Measurements from ENCODE around the gene MYO1E. TPM values are rescaled to one million over a fixed set of nuclear protein-coding genes. Genes with fewer than 3 reads are reported as not detected.

Gene MYO1E
- total RNA-seq, 2 experiments from 2014 or later: 90.4 to 101 TPM

- CTCF ChIA-PET: interaction anchor here (1.1 kb wide), 1 partner anchor 9 kb away, joined by 3 read pairs; no protein-coding TSS in a partner anchor
- ATAC-seq (no peak), DNase-seq (no peak)
- H3K4me3 Mint-ChIP-seq: no peak overlapping the region
- H3K4me1 Mint-ChIP-seq (ENCODE audit: low read depth): peaks cover 14% of the 10 kb centered on the region
- POLR2A ChIA-PET: no interaction called here
- no peaks in the 10 kb centered on the region for H3K27me3 Mint-ChIP-seq (ENCODE audit: low read depth)
- H3K9me3 Mint-ChIP-seq (ENCODE audit: insufficient read depth): no peaks in the 10 kb centered on the region
- peak overlapping the region; percentile 7 for H3K27ac Mint-ChIP-seq
- H3K36me3 Mint-ChIP-seq (ENCODE audit: low read depth): peaks cover 14% of the 10 kb centered on the region
Measured at GRCh38 chr15:59236394-59236793, 136.3 kb downstream of the MYO1E start.

DNA sequence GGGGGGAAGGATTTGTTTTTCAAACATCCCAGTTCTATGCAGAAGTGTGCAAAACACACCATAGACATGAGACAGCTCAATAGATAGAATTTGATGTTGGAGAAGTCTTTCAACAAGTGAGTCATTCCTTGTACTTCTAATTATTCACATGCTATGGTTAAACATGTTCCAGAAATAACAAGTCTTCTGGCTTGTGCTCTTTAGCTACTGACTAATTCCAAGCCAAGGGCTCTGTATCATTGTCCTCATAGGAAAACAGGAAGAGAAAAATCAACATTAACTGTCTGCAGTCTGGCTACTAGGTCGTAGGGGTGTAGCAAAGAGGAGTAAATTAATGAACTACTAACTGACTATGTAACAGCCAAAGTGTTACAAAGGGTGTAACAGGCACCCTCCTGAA, 140.2 kb downstream of the MYO1E start:
- Mint-ChIP-seq H3K27me3 (ENCODE audit: low read depth) (no peaks in the 10 kb centered on the region), H3K4me1 (ENCODE audit: low read depth) (peaks cover 11% of the 10 kb centered on the region), H3K4me3 (no peak overlapping the region), H3K27ac (no peak overlapping the region), H3K9me3 (ENCODE audit: insufficient read depth) (no peaks in the 10 kb centered on the region), H3K36me3 (ENCODE audit: low read depth) (peaks cover 17% of the 10 kb centered on the region)
- ChIA-PET POLR2A (no interaction called here), CTCF (interaction anchor here (1.6 kb wide), 1 partner anchor 8 kb away, joined by 3 read pairs; no protein-coding TSS in a partner anchor)
- DNase-seq (no peak), ATAC-seq (no peak)

- H3K9me3 Mint-ChIP-seq (ENCODE audit: insufficient read depth): no peaks in the 10 kb centered on the region
- peaks cover 17% of the 10 kb centered on the region for H3K36me3 Mint-ChIP-seq (ENCODE audit: low read depth)
- H3K27ac Mint-ChIP-seq: no peak overlapping the region
- ATAC-seq: no peak
- no peak for DNase-seq
- no peaks in the 10 kb centered on the region for H3K27me3 Mint-ChIP-seq (ENCODE audit: low read depth)
- POLR2A ChIA-PET: no interaction called here
- CTCF ChIA-PET: interaction anchor here (1.6 kb wide), 1 partner anchor 298 kb away, joined by 4 read pairs; no protein-coding TSS in a partner anchor
- H3K4me3 Mint-ChIP-seq: no peak overlapping the region
- H3K4me1 Mint-ChIP-seq (ENCODE audit: low read depth): peaks cover 11% of the 10 kb centered on the region
Measured at GRCh38 chr15:59230531-59231055, 142.1 kb downstream of the MYO1E start.

DNA sequence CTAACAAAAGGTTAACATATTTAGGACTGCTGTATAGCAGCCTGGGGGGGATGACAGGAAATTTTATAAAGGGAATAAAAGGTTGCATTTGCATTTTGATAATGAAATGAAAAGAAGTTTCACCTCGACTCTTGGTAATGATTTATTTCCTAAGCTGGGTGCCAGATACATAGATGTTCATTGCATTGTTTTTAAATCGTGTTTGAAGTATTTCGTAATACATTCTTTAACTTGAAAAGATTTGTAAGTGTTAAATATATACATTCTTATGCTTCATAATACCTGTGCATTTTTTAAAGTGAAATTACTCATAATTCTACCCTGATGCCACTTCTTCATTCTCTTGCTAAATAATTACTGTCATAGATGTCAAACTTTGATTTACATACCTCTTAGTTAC, 143.2 kb downstream of the MYO1E start:
- DNase-seq: no peak
- ATAC-seq: no peak
- ChIA-PET CTCF (interaction anchor here (0.7 kb wide), 1 partner anchor 68 kb away, joined by 3 read pairs; no protein-coding TSS in a partner anchor), POLR2A (no interaction called here)
- no peak overlapping the region for H3K4me3 Mint-ChIP-seq
- no peak overlapping the region for H3K27ac Mint-ChIP-seq
- no peaks in the 10 kb centered on the region for H3K27me3 Mint-ChIP-seq (ENCODE audit: low read depth)
- no peaks in the 10 kb centered on the region for H3K9me3 Mint-ChIP-seq (ENCODE audit: insufficient read depth)
- H3K4me1 Mint-ChIP-seq (ENCODE audit: low read depth): peaks cover 11% of the 10 kb centered on the region
- H3K36me3 Mint-ChIP-seq (ENCODE audit: low read depth): peaks cover 13% of the 10 kb centered on the region

- H3K9me3 Mint-ChIP-seq (ENCODE audit: insufficient read depth): no peaks in the 10 kb centered on the region
- H3K4me1 Mint-ChIP-seq (ENCODE audit: low read depth): peaks cover 11% of the 10 kb centered on the region
- no peak for ATAC-seq
- CTCF ChIA-PET: interaction anchor here (0.7 kb wide), 2 partner anchors 67 to 304 kb away, joined by 3 read pairs; no protein-coding TSS in a partner anchor
- peaks cover 13% of the 10 kb centered on the region for H3K36me3 Mint-ChIP-seq (ENCODE audit: low read depth)
- H3K27me3 Mint-ChIP-seq (ENCODE audit: low read depth): no peaks in the 10 kb centered on the region
- H3K27ac Mint-ChIP-seq: no peak overlapping the region
- H3K4me3 Mint-ChIP-seq: no peak overlapping the region
- POLR2A ChIA-PET: no interaction called here
- DNase-seq: no peak
Measured at GRCh38 chr15:59229015-59229414, 143.7 kb downstream of the MYO1E start.

GRCh38 chr15:59227021-59227420, 145.7 kb downstream of the MYO1E start:
- Mint-ChIP-seq H3K36me3 (ENCODE audit: low read depth) (peaks cover 26% of the 10 kb centered on the region), H3K4me1 (ENCODE audit: low read depth) (peaks cover 11% of the 10 kb centered on the region), H3K9me3 (ENCODE audit: insufficient read depth) (no peaks in the 10 kb centered on the region), H3K27ac (no peak overlapping the region), H3K27me3 (ENCODE audit: low read depth) (no peaks in the 10 kb centered on the region), H3K4me3 (no peak overlapping the region)
- ChIA-PET POLR2A (no interaction called here), CTCF (interaction anchor here (1.2 kb wide), 1 partner anchor 20 kb away, joined by 3 read pairs; no protein-coding TSS in a partner anchor)
- ATAC-seq (no peak), DNase-seq (no peak)

DNA sequence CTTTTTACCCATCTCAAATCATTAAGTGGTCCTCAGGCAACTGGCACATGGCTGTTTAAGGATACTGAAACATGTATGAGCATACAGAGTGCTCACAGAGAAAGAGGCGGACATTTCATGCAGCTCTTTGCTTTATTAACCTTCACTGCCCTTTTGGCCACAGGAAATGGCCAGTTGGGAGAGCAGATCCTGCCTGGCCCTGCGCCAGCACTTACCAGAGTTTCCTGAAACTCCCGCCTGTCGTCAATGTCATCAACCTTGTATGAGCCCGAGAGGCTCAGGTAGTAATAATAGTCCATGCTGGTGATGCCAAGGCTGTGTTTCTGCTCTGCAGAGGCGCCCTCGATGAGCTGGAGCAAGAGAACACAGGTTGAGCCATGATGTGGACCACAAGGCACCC, 148.2 kb downstream of the MYO1E start:
- peaks cover 11% of the 10 kb centered on the region for H3K4me1 Mint-ChIP-seq (ENCODE audit: low read depth)
- DNase-seq: no peak
- H3K27me3 Mint-ChIP-seq (ENCODE audit: low read depth): no peaks in the 10 kb centered on the region
- ChIA-PET POLR2A (no interaction called here), CTCF (interaction anchor here (1.3 to 1.4 kb wide), 3 partner anchors 9 to 305 kb away, joined by 3 read pairs; no protein-coding TSS in a partner anchor)
- no peak for ATAC-seq
- no peak overlapping the region for H3K4me3 Mint-ChIP-seq
- H3K27ac Mint-ChIP-seq: no peak overlapping the region
- H3K36me3 Mint-ChIP-seq (ENCODE audit: low read depth): peaks cover 32% of the 10 kb centered on the region
- H3K9me3 Mint-ChIP-seq (ENCODE audit: insufficient read depth): no peaks in the 10 kb centered on the region

DNA sequence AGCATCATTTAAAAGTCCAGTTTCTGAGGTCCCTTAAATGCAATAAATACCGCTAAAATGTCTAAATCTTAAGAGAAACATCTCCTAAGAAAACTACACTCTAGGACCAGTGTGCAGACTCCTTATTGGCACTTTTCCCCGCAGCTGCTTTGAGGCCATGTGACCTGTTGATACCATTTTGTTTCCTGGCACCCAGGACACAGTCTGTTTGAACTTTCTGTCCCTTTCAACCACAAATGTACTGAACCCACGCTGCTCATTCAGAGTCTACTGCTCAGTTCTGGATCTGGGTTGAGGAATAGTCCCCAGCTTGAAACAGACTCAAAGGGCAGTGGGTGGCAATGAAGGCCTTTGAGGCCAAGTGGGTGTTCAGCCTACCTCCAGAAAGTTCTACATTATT, 148.9 kb downstream of the MYO1E start:
- DNase-seq (no peak), ATAC-seq (no peak)
- H3K4me3 Mint-ChIP-seq: no peak overlapping the region
- H3K36me3 Mint-ChIP-seq (ENCODE audit: low read depth): peaks cover 35% of the 10 kb centered on the region
- H3K4me1 Mint-ChIP-seq (ENCODE audit: low read depth): peaks cover 11% of the 10 kb centered on the region
- no peak overlapping the region for H3K27ac Mint-ChIP-seq
- CTCF ChIA-PET: interaction anchor here (0.6 to 1.4 kb wide), 3 partner anchors 10 to 306 kb away, joined by 3 read pairs; no protein-coding TSS in a partner anchor
- no peaks in the 10 kb centered on the region for H3K9me3 Mint-ChIP-seq (ENCODE audit: insufficient read depth)
- H3K27me3 Mint-ChIP-seq (ENCODE audit: low read depth): no peaks in the 10 kb centered on the region
- POLR2A ChIA-PET: no interaction called here

- ChIA-PET POLR2A (no interaction called here), CTCF (no interaction called here)
- DNase-seq (no peak), ATAC-seq (no peak)
- Mint-ChIP-seq H3K4me1 (ENCODE audit: low read depth) (peaks cover 11% of the 10 kb centered on the region), H3K9me3 (ENCODE audit: insufficient read depth) (no peaks in the 10 kb centered on the region), H3K4me3 (no peak overlapping the region), H3K27ac (no peak overlapping the region), H3K36me3 (ENCODE audit: low read depth) (peaks cover 38% of the 10 kb centered on the region), H3K27me3 (ENCODE audit: low read depth) (peaks cover 2% of the 10 kb centered on the region)
Measured at GRCh38 chr15:59222906-59223550, 149.6 kb downstream of the MYO1E start.

DNA sequence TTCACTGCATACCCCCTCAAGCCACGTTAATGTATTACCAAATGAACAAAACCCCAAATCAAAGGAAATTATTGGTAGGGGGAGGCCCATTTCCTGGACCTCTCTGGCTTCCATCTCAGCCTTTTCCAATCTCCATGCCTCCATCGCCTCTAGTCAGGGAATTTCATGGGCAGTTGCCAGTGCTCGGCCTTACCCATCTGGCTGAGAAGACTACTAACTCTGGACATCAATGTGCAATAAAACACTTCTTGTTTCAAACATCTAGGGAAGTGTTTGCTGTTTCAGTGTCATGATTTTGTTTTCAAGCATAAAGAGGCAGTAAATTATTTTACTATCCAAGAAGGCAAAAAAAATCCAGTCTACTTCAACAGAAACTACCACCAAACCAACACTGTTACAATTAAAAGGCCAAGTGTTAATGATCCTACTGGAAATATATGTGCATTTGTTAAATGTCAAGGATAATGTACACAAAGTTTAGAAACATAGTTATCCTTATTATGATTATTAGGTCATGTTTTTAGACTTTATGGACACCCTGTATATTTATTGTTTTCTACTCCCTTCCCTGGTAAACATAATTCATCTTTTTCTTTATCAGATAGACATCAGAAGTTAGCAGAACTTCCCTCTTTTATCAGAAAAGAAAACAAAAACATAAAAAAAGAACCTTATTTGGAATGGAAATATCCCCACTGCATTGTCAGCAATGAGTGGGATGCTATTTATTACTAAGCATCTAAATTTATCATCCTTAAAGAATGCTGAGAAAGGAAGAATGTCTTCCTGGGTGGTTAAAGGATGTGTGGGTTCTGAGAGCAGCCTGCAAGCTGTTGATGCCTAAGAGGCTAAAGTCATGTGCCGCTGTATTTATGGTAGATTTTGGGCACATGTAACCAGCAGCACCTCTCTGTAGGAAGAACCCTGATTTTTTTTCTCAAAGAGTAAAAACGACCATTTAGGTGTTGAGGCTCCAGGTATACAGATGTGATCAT, 150.9 kb downstream of the MYO1E start:
- ATAC-seq: no peak
- POLR2A ChIA-PET: no interaction called here
- Mint-ChIP-seq H3K27me3 (ENCODE audit: low read depth) (peaks cover 2% of the 10 kb centered on the region), H3K4me3 (no peak overlapping the region), H3K27ac (no peak overlapping the region), H3K36me3 (ENCODE audit: low read depth) (peaks cover 33% of the 10 kb centered on the region), H3K4me1 (ENCODE audit: low read depth) (peaks cover under 1% of the 10 kb centered on the region), H3K9me3 (ENCODE audit: insufficient read depth) (no peaks in the 10 kb centered on the region)
- CTCF ChIA-PET: no interaction called here
- no peak for DNase-seq

DNA sequence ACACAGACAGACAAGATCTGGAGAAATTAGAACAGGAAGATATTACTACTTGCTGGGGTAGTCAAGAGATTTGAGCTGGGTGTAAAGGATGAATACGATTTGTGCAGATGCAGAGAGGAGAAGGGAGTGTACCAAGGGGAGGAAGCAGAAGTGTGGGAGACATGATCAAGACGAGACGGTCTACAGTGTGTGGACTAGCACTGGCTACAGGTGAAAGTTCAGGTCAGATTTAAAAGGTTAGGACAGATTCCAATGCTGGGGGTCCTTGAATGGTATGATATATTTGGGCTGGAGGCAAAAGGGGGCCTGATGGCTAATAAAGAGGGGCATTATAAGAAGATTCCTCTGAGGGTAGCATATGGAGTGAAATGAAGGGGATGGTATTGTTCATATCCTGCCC, 154.0 kb downstream of the MYO1E start:
- no peak overlapping the region for H3K4me3 Mint-ChIP-seq
- peaks cover 43% of the 10 kb centered on the region for H3K36me3 Mint-ChIP-seq (ENCODE audit: low read depth)
- no peak overlapping the region for H3K27ac Mint-ChIP-seq
- CTCF ChIA-PET: no interaction called here
- no peaks in the 10 kb centered on the region for H3K9me3 Mint-ChIP-seq (ENCODE audit: insufficient read depth)
- H3K4me1 Mint-ChIP-seq (ENCODE audit: low read depth): no peaks in the 10 kb centered on the region
- POLR2A ChIA-PET: no interaction called here
- ATAC-seq (no peak), DNase-seq (no peak)
- H3K27me3 Mint-ChIP-seq (ENCODE audit: low read depth): peaks cover 4% of the 10 kb centered on the region

All from activated CD8-positive, alpha-beta T cell treated with anti-CD3 and anti-CD28 coated beads, Interleukin-2, amount 10 ng/mL, durations not matched to agents 7 days and 5 days (primary cell).